CD4-positive, CD25-positive, alpha-beta regulatory T cell (primary cell): ENCODE measurements around the gene JDP2. TPM values are rescaled to one million over a fixed set of nuclear protein-coding genes. Genes with fewer than 3 reads are reported as not detected.
A peak's percentile ranks its signal among the peaks of the same experiment; 100 is the strongest.
"Not testable (repeated sequence)": the region's sequence is repeated elsewhere in the genome, so short reads cannot be mapped to it uniquely, and the experiment has no call there.

ENCODE experiments used
- ATAC-seq, 2 donors: fragments of 150-1000 bp; cut with Tn5 transposase; one replicate each; pipeline ENCODE4 v1.10.0; 2021; ENCODE audit warnings: low read depth in 2 of 2, moderate number of reproducible peaks in 2 of 2, moderate library complexity in 1 of 2
- DNase-seq, 3 donors: peaks; one replicate each; pipeline versions ENCODE4 v3.0.0 to v3.0.0-alpha.2; 2012 to 2022; ENCODE audit warnings: mixed read lengths in 1 of 3
- H3K27ac ChIP-seq: one replicate; pipeline ENCODE4 v1.7.0; 2013; ENCODE audit warnings: mild to moderate bottlenecking, low read length; ENCODE audit not compliant: insufficient read depth, poor library complexity, severe bottlenecking
- H3K27me3 ChIP-seq: one replicate; pipeline ENCODE4 v1.7.0; 2013; ENCODE audit warnings: low read length; ENCODE audit not compliant: control insufficient read depth, insufficient read depth
- H3K36me3 ChIP-seq: one replicate; pipeline ENCODE4 v1.7.0; 2013; ENCODE audit warnings: mild to moderate bottlenecking, low read length, moderate library complexity; ENCODE audit not compliant: control insufficient read depth, insufficient read depth
- H3K4me1 ChIP-seq: 2 replicates; pipeline ENCODE4 v1.7.0; 2013; ENCODE audit warnings: mild to moderate bottlenecking, low read length; ENCODE audit not compliant: insufficient read depth, control insufficient read depth, poor library complexity, severe bottlenecking
- H3K4me3 ChIP-seq: one replicate; pipeline ENCODE4 v1.7.0; 2013; ENCODE audit warnings: low read depth, mild to moderate bottlenecking, low read length, moderate library complexity
- H3K9me3 ChIP-seq, 2 experiments: 1 replicate in 1 of 2; 2 replicates in 1 of 2; pipeline ENCODE4 v1.7.0; 2013; ENCODE audit warnings: low read length in 2 of 2, mild to moderate bottlenecking in 1 of 2, moderate library complexity in 1 of 2; ENCODE audit not compliant: control insufficient read depth in 2 of 2
- H3K27ac Mint-ChIP-seq, 3 donors: one replicate each; pipeline ENCODE4 v1.8.0; 2020 to 2022; ENCODE audit warnings: mild to moderate bottlenecking in 3 of 3, mixed read lengths in 3 of 3, moderate library complexity in 2 of 3
- H3K27me3 Mint-ChIP-seq: one replicate; pipeline ENCODE4 v1.8.0; 2022; ENCODE audit warnings: mild to moderate bottlenecking, mixed read lengths
- H3K36me3 Mint-ChIP-seq: one replicate; pipeline ENCODE4 v1.8.0; 2020; ENCODE audit warnings: mixed read lengths
- H3K4me1 Mint-ChIP-seq, 4 donors: one replicate each; pipeline ENCODE4 v1.8.0; 2020 to 2022; ENCODE audit warnings: mixed read lengths in 4 of 4, mild to moderate bottlenecking in 1 of 4
- H3K4me3 Mint-ChIP-seq, 4 donors: one replicate each; pipeline ENCODE4 v1.8.0; 2020 to 2022; ENCODE audit warnings: mild to moderate bottlenecking in 4 of 4, mixed read lengths in 4 of 4, moderate library complexity in 3 of 4
- H3K9me3 Mint-ChIP-seq, 7 donors: one replicate each; pipeline ENCODE4 v1.8.0; 2020 to 2022; ENCODE audit warnings: mixed read lengths in 7 of 7, mild to moderate bottlenecking in 3 of 7, moderate library complexity in 2 of 7
- polyA plus RNA-seq, 4 donors: library from polyadenylated mRNA; unstranded; fragments of 300-500 nt; fragmentation: Illumina TruSeq; gene quantifications; one replicate each; pipeline ENCODE4 v1.2.3, GENCODE V29; 2021
- total RNA-seq: library from RNA; stranded (reverse); gene quantifications from one replicate; pipeline ENCODE4 v1.2.3, GENCODE V29; 2022

Gene JDP2, protein sequence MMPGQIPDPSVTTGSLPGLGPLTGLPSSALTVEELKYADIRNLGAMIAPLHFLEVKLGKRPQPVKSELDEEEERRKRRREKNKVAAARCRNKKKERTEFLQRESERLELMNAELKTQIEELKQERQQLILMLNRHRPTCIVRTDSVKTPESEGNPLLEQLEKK
- total RNA-seq (0.79 TPM), polyA plus RNA-seq (under 1 TPM in 1 of 4 donors, not detected in 3; 0.62 TPM)

DNA sequence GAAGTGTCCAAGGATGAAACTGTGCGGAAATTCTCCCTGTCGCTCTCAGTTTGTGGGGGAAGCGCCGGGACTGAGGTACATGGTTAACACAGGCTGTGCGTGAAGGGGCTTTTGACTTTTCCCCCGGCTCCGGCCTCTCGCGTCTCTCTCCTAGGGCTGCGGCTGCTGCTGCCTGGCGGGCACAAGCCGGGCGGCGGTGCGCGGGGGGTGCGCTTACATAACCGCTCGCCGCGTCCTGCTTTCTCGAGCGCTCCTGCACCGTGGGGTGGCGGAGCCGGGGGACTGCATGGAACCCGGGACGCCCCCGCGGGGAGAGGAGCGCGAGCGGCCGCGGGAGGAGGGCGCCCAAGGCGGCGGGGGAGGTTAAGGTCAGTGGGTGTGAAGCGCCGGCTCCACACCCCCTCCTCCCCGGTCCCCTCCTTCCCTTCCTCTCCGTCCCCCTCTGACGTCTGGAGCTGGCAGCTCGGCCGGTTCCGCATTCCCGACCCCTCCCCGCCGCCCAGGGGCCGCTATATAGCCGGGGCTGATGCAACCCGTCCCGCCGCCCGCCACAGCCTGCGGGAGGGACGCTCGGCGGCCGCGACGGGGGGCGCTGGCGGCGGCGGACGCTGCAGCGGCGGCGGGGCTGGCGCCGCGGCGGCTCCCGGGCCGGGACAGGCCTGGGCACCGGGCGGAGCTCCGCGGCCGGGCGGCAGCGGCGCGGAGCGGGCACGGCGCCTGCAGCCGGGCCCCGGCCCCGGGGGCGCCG lies at the start of gene JDP2:
Gene JDP2 (plus strand): TSS at position 541 of the 748 bp plus-strand sequence. CDS start 9,899 bp downstream, outside the sequence.
- H3K4me1 ChIP-seq: peaks cover 13% of the 10 kb centered on the region
- DNase-seq: peak; percentile 6 to 58 (median 43)
- H3K27ac ChIP-seq: no peak within 1 kb of the TSS
- H3K9me3 ChIP-seq: peaks cover 0 to 2% of the 10 kb centered on the region in 2 experiments
- peak within 1 kb of the TSS; percentile 80 to 86 (median 85) for H3K4me3 Mint-ChIP-seq
- ATAC-seq: peak; percentile 52 to 62
- peaks cover 58% of the 10 kb centered on the region for H3K27me3 Mint-ChIP-seq
- peak within 1 kb of the TSS in 2 of 3 donors; percentile 47 to 89 for H3K27ac Mint-ChIP-seq
- peaks cover 16% of the 10 kb centered on the region for H3K27me3 ChIP-seq
- peaks cover 0 to 4% (median 2%) of the 10 kb centered on the region in 7 donors for H3K9me3 Mint-ChIP-seq
- peaks cover 0 to 14% (median 7%) of the 10 kb centered on the region in 4 donors for H3K4me1 Mint-ChIP-seq
- no peaks in the 10 kb centered on the region for H3K36me3 ChIP-seq
- H3K4me3 ChIP-seq: no peak within 1 kb of the TSS
- no peaks in the 10 kb centered on the region for H3K36me3 Mint-ChIP-seq

DNA sequence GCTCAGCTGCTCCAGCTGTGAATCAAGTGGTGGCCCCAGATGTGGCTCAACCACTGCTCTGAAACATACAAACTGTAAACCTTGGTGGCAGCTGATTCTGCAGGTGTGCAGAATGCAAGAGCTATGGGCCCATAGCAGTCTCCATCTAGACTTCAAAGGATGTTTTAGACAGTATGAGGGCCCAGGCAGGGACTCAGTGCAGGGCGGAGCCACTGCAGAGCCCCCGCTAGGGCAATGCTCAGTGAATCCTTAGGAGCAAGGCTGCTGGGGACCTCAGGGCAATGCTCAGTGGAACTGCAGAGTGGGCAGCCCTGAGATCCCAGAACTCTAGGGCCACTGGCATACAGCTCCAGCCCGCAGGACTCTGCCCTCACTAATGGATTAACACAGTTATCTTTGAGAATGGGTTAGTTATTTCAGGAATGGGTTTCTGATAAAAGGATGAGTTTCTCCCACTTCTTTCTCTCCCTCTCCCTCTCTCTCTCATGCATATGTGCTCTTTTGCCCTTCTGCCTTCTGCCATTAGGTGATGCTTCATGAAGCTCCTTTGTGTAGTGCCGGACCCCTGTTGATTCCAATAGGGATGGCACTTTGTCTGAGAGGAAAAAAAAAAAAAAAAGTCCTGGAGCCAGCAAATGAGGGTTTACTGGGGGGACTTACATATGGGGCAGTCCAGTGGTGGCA lies 48.4 kb upstream of the JDP2 start:
- Histone ChIP-seq H3K9me3 (peaks cover 0 to 3% of the 10 kb centered on the region in 2 experiments), H3K4me3 (no peak overlapping the region), H3K27ac (no peak overlapping the region), H3K27me3 (peaks cover 6% of the 10 kb centered on the region), H3K36me3 (no peaks in the 10 kb centered on the region), H3K4me1 (no peaks in the 10 kb centered on the region)
- Mint-ChIP-seq H3K36me3 (no peaks in the 10 kb centered on the region), H3K27me3 (peaks cover 30% of the 10 kb centered on the region), H3K27ac (no peak overlapping the region), H3K4me1 (no peaks in the 10 kb centered on the region), H3K9me3 (peaks cover 0 to 9% (median 1%) of the 10 kb centered on the region in 7 donors), H3K4me3 (no peak overlapping the region)
- DNase-seq: no peak
- ATAC-seq: no peak

DNA sequence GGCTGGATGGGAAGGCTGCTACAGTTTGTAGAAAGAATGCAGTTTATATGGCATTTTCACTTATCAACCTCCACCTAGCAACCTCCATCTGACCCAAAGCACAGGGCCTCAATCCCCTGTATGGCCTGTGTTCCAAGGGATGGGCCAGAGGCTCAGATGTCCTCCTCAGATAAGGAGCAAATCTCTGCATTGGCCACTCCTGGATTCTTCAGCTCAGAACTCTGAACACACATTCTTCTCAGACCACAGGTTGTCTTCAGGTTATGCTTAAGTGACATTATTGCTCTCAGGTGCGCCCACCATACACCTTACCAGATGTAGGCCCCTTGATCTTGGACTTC lies 47.9 kb upstream of the JDP2 start:
- no peak overlapping the region for H3K4me3 ChIP-seq
- no peak for ATAC-seq
- H3K4me1 Mint-ChIP-seq: no peaks in the 10 kb centered on the region
- no peak for DNase-seq
- H3K9me3 ChIP-seq: peaks cover 0 to 5% of the 10 kb centered on the region in 2 experiments
- no peaks in the 10 kb centered on the region for H3K4me1 ChIP-seq
- no peaks in the 10 kb centered on the region for H3K36me3 Mint-ChIP-seq
- H3K4me3 Mint-ChIP-seq: no peak overlapping the region
- no peaks in the 10 kb centered on the region for H3K36me3 ChIP-seq
- peaks cover 0 to 14% (median 3%) of the 10 kb centered on the region in 7 donors for H3K9me3 Mint-ChIP-seq
- H3K27ac ChIP-seq: no peak overlapping the region
- H3K27ac Mint-ChIP-seq: no peak overlapping the region
- H3K27me3 ChIP-seq: peaks cover 6% of the 10 kb centered on the region
- H3K27me3 Mint-ChIP-seq: peaks cover 35% of the 10 kb centered on the region

DNA sequence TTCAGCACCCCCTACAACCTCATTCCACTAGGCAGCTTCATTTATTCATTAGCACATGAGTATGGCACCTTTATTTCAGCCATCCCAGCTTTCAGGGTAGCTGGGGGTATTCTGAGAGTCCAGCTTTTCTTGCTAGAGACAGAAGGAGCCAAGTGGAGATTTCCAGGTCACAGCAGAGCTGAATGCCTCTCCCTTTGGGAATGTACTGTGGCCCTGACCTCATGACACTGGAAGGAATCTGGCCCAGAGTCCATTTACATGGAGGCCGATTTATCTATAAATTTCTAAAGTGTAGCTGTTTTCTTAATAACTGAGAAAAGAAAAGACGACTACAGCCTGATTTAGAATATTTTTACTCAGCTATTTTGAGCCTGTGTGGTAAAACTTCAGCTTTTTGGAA lies 47.2 kb upstream of the JDP2 start:
- peaks cover 6% of the 10 kb centered on the region for H3K27me3 ChIP-seq
- ATAC-seq (no peak), DNase-seq (no peak)
- H3K27ac ChIP-seq: no peak overlapping the region
- H3K9me3 ChIP-seq: peaks cover 0 to 5% of the 10 kb centered on the region in 2 experiments
- no peaks in the 10 kb centered on the region for H3K4me1 ChIP-seq
- H3K27ac Mint-ChIP-seq: peak overlapping the region in 1 of 3 donors; percentile 31
- H3K4me3 Mint-ChIP-seq: no peak overlapping the region
- H3K4me3 ChIP-seq: no peak overlapping the region
- peaks cover 0 to 15% (median 3%) of the 10 kb centered on the region in 7 donors for H3K9me3 Mint-ChIP-seq
- H3K36me3 Mint-ChIP-seq: no peaks in the 10 kb centered on the region
- H3K27me3 Mint-ChIP-seq: peaks cover 33% of the 10 kb centered on the region
- no peaks in the 10 kb centered on the region for H3K36me3 ChIP-seq
- H3K4me1 Mint-ChIP-seq: no peaks in the 10 kb centered on the region

DNA sequence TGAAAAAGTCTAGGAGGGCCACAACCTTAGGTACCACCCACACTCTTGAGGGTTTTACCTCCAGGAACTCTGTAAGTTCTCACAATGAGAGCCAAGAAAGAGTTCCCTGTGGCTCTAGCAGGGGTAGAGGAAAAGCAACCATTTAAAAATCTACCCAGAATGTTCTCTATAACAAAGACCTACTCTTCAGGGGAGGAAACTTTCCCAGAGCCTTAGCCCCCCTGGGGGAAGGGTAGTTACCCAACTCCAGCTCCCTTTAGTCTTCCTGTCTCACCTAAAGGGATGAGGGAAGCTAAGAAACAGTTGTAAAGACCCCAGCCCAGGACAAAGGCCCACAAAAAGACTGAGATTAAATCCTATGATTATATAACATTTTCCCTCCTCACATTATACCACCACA lies 46.2 kb upstream of the JDP2 start:
- Histone ChIP-seq H3K4me3 (no peak overlapping the region), H3K9me3 (peaks cover 0 to 5% of the 10 kb centered on the region in 2 experiments), H3K4me1 (no peaks in the 10 kb centered on the region), H3K27ac (no peak overlapping the region), H3K27me3 (peaks cover 10% of the 10 kb centered on the region), H3K36me3 (no peaks in the 10 kb centered on the region)
- ATAC-seq (no peak), DNase-seq (no peak)
- no peak overlapping the region for H3K27ac Mint-ChIP-seq
- no peaks in the 10 kb centered on the region for H3K4me1 Mint-ChIP-seq
- peaks cover 0 to 12% (median 3%) of the 10 kb centered on the region in 7 donors for H3K9me3 Mint-ChIP-seq
- no peak overlapping the region for H3K4me3 Mint-ChIP-seq
- H3K27me3 Mint-ChIP-seq: peaks cover 37% of the 10 kb centered on the region
- no peaks in the 10 kb centered on the region for H3K36me3 Mint-ChIP-seq

DNA sequence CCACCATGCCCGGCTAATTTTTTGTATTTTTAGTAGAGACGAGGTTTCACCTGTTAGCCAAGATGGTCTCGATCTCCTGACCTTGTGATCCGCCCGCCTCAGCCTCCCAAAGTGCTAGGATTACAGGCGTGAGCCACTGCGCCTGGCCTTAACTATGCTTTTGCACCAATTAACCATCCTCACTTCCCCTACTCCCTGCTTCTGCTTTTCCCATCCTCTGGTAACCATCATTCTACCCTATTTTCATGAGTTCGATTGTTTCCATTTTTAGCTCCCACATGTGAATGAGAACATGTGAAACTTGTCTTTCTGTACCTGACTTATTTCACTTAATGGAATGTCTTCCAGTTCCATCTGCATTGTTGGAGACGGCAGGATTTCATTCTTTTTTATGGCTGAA lies 44.6 kb upstream of the JDP2 start:
- H3K36me3 Mint-ChIP-seq, ATAC-seq, H3K27ac Mint-ChIP-seq, H3K9me3 ChIP-seq, H3K4me3 ChIP-seq, H3K4me1 Mint-ChIP-seq, H3K27ac ChIP-seq, H3K4me1 ChIP-seq, DNase-seq, H3K4me3 Mint-ChIP-seq, H3K36me3 ChIP-seq: not testable (repeated sequence)
- H3K9me3 Mint-ChIP-seq: peaks cover 0 to 12% (median 3%) of the 10 kb centered on the region in 7 donors
- peaks cover 45% of the 10 kb centered on the region for H3K27me3 Mint-ChIP-seq
- H3K27me3 ChIP-seq: peaks cover 16% of the 10 kb centered on the region

DNA sequence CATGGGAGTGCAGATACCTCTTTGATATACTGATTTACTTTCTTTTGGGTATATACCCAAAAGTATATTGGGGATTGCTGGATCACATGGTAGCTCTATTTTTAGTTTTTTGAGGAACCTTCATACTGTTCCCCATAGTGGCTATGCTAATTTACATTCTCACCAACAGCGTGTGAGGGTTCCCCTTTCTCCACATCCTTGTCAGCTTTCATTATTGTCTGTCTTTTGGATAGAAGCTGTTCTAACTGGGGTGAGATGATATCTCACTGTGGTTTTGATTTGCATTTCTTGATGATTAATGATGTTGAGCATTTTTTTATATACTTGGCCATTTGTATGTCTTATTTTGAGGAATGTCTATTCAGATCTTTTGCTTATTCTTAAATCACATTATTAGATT lies 44.1 kb upstream of the JDP2 start:
- Histone ChIP-seq H3K4me3 (no peak overlapping the region), H3K4me1 (no peaks in the 10 kb centered on the region), H3K27me3 (peaks cover 17% of the 10 kb centered on the region), H3K36me3 (no peaks in the 10 kb centered on the region), H3K9me3 (peaks cover 0 to 5% of the 10 kb centered on the region in 2 experiments), H3K27ac (no peak overlapping the region)
- Mint-ChIP-seq H3K4me1 (no peaks in the 10 kb centered on the region), H3K36me3 (no peaks in the 10 kb centered on the region), H3K27me3 (peaks cover 48% of the 10 kb centered on the region), H3K9me3 (peaks cover 0 to 12% (median 3%) of the 10 kb centered on the region in 7 donors), H3K4me3 (no peak overlapping the region), H3K27ac (no peak overlapping the region)
- ATAC-seq (no peak), DNase-seq (no peak)
